Osteoblast (primary cell): ENCODE measurements around the gene TOP2B. TPM values are rescaled to one million over a fixed set of nuclear protein-coding genes. Genes with fewer than 3 reads are reported as not detected.

Experiments
- DNase-seq: peaks from one replicate; pipeline ENCODE4 v3.0.0; 2011; ENCODE audit warnings: low spot score, mixed read lengths; ENCODE audit not compliant: insufficient read length; ENCODE audit errors: missing footprints
- H2AFZ ChIP-seq: 2 replicates; pipeline ENCODE4 v1.6.0; 2011; ENCODE audit warnings: mild to moderate bottlenecking, low read length
- H3K27ac ChIP-seq: 2 replicates; pipeline ENCODE4 v1.5.1; 2011; ENCODE audit warnings: mild to moderate bottlenecking, low read depth, low read length, moderate library complexity
- H3K27me3 ChIP-seq: 2 replicates; pipeline ENCODE4 v1.6.0; 2012; ENCODE audit warnings: mild to moderate bottlenecking, control low read depth, inconsistent platforms, low read length, moderate library complexity; ENCODE audit not compliant: insufficient read depth
- H3K36me3 ChIP-seq: 2 replicates; pipeline ENCODE4 v1.5.1; 2011; ENCODE audit warnings: mild to moderate bottlenecking, low read length, control low read depth, moderate library complexity; ENCODE audit not compliant: insufficient read depth
- H3K4me1 ChIP-seq: 2 replicates; pipeline ENCODE4 v1.5.1; 2011; ENCODE audit warnings: mild to moderate bottlenecking, low read length, control low read depth, moderate library complexity; ENCODE audit not compliant: insufficient read depth
- H3K4me2 ChIP-seq: 2 replicates; pipeline ENCODE4 v1.6.0; 2011; ENCODE audit warnings: mild to moderate bottlenecking, low read length; ENCODE audit not compliant: insufficient read depth
- H3K4me3 ChIP-seq: fragments of 200-600 bp; sonication (generic); 3 replicates; pipeline ENCODE4 v1.5.1; 2012; ENCODE audit warnings: mild to moderate bottlenecking, low read length, inconsistent platforms; ENCODE audit not compliant: insufficient read depth
- H3K79me2 ChIP-seq: 2 replicates; pipeline ENCODE4 v1.6.0; 2012; ENCODE audit warnings: mild to moderate bottlenecking, low read length, control low read depth, inconsistent platforms; ENCODE audit not compliant: insufficient read depth
- H3K9me3 ChIP-seq: 2 replicates; pipeline ENCODE4 v1.5.1; 2011; ENCODE audit warnings: low read depth, low read length, control low read depth
- H4K20me1 ChIP-seq: 2 replicates; pipeline ENCODE4 v1.6.0; 2012; ENCODE audit warnings: mild to moderate bottlenecking, low read length, control low read depth; ENCODE audit not compliant: insufficient read depth
- CTCF ChIP-seq: IDR thresholded peaks from 2 replicates; pipeline ENCODE4 v1.5.1; 2011; ENCODE audit warnings: mild to moderate bottlenecking, low read depth, low read length, moderate library complexity; ENCODE audit errors: extremely low read depth
- total RNA-seq: library from RNA; depleted of rRNA; stranded (reverse); fragments of >200 nt; gene quantifications from 2 replicates; pipeline ENCODE4 v1.2.3, GENCODE V29; 2012

TOP2B gene
- total RNA-seq, 1 donor: 71.7 TPM

GRCh38 chr3:25695731-25696420, 31.2 kb upstream of the TOP2B start:
- no peak for DNase-seq
- Histone ChIP-seq H3K4me1 (no peaks in the 10 kb centered on the region), H4K20me1 (no peaks in the 10 kb centered on the region), H3K36me3 (no peaks in the 10 kb centered on the region), H3K79me2 (no peaks in the 10 kb centered on the region), H3K4me2 (no peak overlapping the region), H3K4me3 (no peak overlapping the region), H3K27ac (no peak overlapping the region), H3K9me3 (no peaks in the 10 kb centered on the region), H2AFZ (no peak overlapping the region), H3K27me3 (no peaks in the 10 kb centered on the region)
- TF ChIP-seq CTCF: no peak

- DNase-seq: no peak
- Histone ChIP-seq H4K20me1 (no peaks in the 10 kb centered on the region), H3K36me3 (no peaks in the 10 kb centered on the region), H3K9me3 (no peaks in the 10 kb centered on the region), H3K4me1 (no peaks in the 10 kb centered on the region), H2AFZ (no peak overlapping the region), H3K4me3 (no peak overlapping the region), H3K4me2 (no peak overlapping the region), H3K27me3 (no peaks in the 10 kb centered on the region), H3K27ac (no peak overlapping the region), H3K79me2 (no peaks in the 10 kb centered on the region)
- no peak for TF ChIP-seq CTCF
Measured at GRCh38 chr3:25693238-25693637, 28.5 kb upstream of the TOP2B start.

- Histone ChIP-seq H3K4me2 (no peak overlapping the region), H3K4me3 (no peak overlapping the region), H3K27ac (no peak overlapping the region), H3K27me3 (no peaks in the 10 kb centered on the region), H2AFZ (no peak overlapping the region), H3K9me3 (no peaks in the 10 kb centered on the region), H3K36me3 (no peaks in the 10 kb centered on the region), H3K79me2 (no peaks in the 10 kb centered on the region), H3K4me1 (no peaks in the 10 kb centered on the region), H4K20me1 (no peaks in the 10 kb centered on the region)
- no peak for DNase-seq
- no peak for TF ChIP-seq CTCF
Measured at GRCh38 chr3:25692341-25692740, 27.6 kb upstream of the TOP2B start.

GRCh38 chr3:25690768-25691533, 26.2 kb upstream of the TOP2B start:
- no peak for DNase-seq
- Histone ChIP-seq H3K4me3 (no peak overlapping the region), H2AFZ (no peak overlapping the region), H3K9me3 (no peaks in the 10 kb centered on the region), H3K27me3 (no peaks in the 10 kb centered on the region), H3K36me3 (no peaks in the 10 kb centered on the region), H3K4me1 (no peaks in the 10 kb centered on the region), H3K27ac (no peak overlapping the region), H4K20me1 (no peaks in the 10 kb centered on the region), H3K79me2 (no peaks in the 10 kb centered on the region), H3K4me2 (no peak overlapping the region)
- no peak for TF ChIP-seq CTCF
